IPS-11a (cell line): Measurements from ENCODE around the gene CDC6.

Experiments used
- H3K4me3 ChIP-seq: one replicate; pipeline ENCODE4 v1.5.1; 2013; ENCODE audit warnings: low read depth, low read length, control low read depth

Gene CDC6

GRCh38 chr17:40322358-40323315 lies 35.0 kb downstream of the CDC6 start:
- H3K4me3 ChIP-seq = no peak overlapping the region

GRCh38 chr17:40323391-40324381 lies 36.0 kb downstream of the CDC6 start:
- H3K4me3 ChIP-seq = no peak overlapping the region

- no peak overlapping the region for H3K4me3 ChIP-seq
Measured at GRCh38 chr17:40325156-40326013, 37.7 kb downstream of the CDC6 start.

GRCh38 chr17:40326014-40326831 lies 38.5 kb downstream of the CDC6 start:
- H3K4me3 ChIP-seq = no peak overlapping the region

- H3K4me3 ChIP-seq = no peak overlapping the region
Measured at GRCh38 chr17:40326832-40327199, 39.1 kb downstream of the CDC6 start.

GRCh38 chr17:40327244-40327729 lies 39.6 kb downstream of the CDC6 start:
- no peak overlapping the region for H3K4me3 ChIP-seq

GRCh38 chr17:40327735-40328385 lies 40.2 kb downstream of the CDC6 start:
- H3K4me3 ChIP-seq = no peak overlapping the region

GRCh38 chr17:40328386-40328766 lies 40.7 kb downstream of the CDC6 start:
- H3K4me3 ChIP-seq = no peak overlapping the region

- H3K4me3 ChIP-seq = no peak overlapping the region
Measured at GRCh38 chr17:40329839-40330794, 42.4 kb downstream of the CDC6 start.

- no peak overlapping the region for H3K4me3 ChIP-seq
Measured at GRCh38 chr17:40330850-40331470, 43.3 kb downstream of the CDC6 start.

- no peak overlapping the region for H3K4me3 ChIP-seq
Measured at GRCh38 chr17:40331743-40332641, 44.3 kb downstream of the CDC6 start.

- no peak overlapping the region for H3K4me3 ChIP-seq
Measured at GRCh38 chr17:40333781-40334448, 46.2 kb downstream of the CDC6 start.

GRCh38 chr17:40335620-40336019 lies 47.9 kb downstream of the CDC6 start:
- H3K4me3 ChIP-seq = no peak overlapping the region

- H3K4me3 ChIP-seq = no peak overlapping the region
Measured at GRCh38 chr17:40337351-40337750, 49.7 kb downstream of the CDC6 start.

GRCh38 chr17:40338058-40338457 lies 50.4 kb downstream of the CDC6 start:
- H3K4me3 ChIP-seq = no peak overlapping the region
